HG02852 (cell line): ENCODE measurements around the gene NRG2.
A peak's percentile ranks its signal among the peaks of the same experiment; 100 is the strongest.

Experiments
- ATAC-seq: cut with Tn5 transposase; IDR thresholded peaks from one replicate; pipeline ENCODE4 v1.9.1; 2021; ENCODE audit warnings: mild to moderate bottlenecking, moderate library complexity; ENCODE audit not compliant: unreplicated experiment

Gene NRG2

GRCh38 chr5:139847091-139847490, 196.0 kb downstream of the NRG2 start:
- ATAC-seq, result no peak

GRCh38 chr5:139845846-139846681, 197.0 kb downstream of the NRG2 start:
- no peak for ATAC-seq

GRCh38 chr5:139844472-139845145, 198.5 kb downstream of the NRG2 start:
- peak; percentile 42 for ATAC-seq

- no peak for ATAC-seq
These were observed 199.1 kb downstream of the NRG2 start for GRCh38 chr5:139843991-139844390.

- no peak for ATAC-seq
These were observed 200.8 kb downstream of the NRG2 start for GRCh38 chr5:139842321-139842720.

GRCh38 chr5:139841549-139841948, 201.6 kb downstream of the NRG2 start:
- no peak for ATAC-seq

GRCh38 chr5:139839918-139840317, 203.2 kb downstream of the NRG2 start:
- ATAC-seq, result no peak

GRCh38 chr5:139839232-139839815, 203.8 kb downstream of the NRG2 start:
- ATAC-seq, result no peak

GRCh38 chr5:139838381-139839197, 204.5 kb downstream of the NRG2 start:
- no peak for ATAC-seq

- no peak for ATAC-seq
These were observed 205.3 kb downstream of the NRG2 start for GRCh38 chr5:139837711-139838380.

GRCh38 chr5:139836469-139837208, 206.5 kb downstream of the NRG2 start:
- no peak for ATAC-seq

- no peak for ATAC-seq
These were observed 207.4 kb downstream of the NRG2 start for GRCh38 chr5:139835656-139836055.

GRCh38 chr5:139833525-139833924, 209.6 kb downstream of the NRG2 start:
- ATAC-seq, result no peak

- no peak for ATAC-seq
These were observed 211.5 kb downstream of the NRG2 start for GRCh38 chr5:139831624-139832023.

GRCh38 chr5:139829471-139829870, 213.6 kb downstream of the NRG2 start:
- no peak for ATAC-seq

- no peak for ATAC-seq
These were observed 214.7 kb downstream of the NRG2 start for GRCh38 chr5:139828207-139828895.

GRCh38 chr5:139825690-139826089, 217.4 kb downstream of the NRG2 start:
- ATAC-seq, result no peak

GRCh38 chr5:139823757-139824355, 219.2 kb downstream of the NRG2 start:
- ATAC-seq, result no peak
